HCT116 (cell line): ENCODE data around the gene KCNC3. TPM values are rescaled to one million over a fixed set of nuclear protein-coding genes. Genes with fewer than 3 reads are reported as not detected.

ENCODE experiments used
- ATAC-seq: fragments of 200-7000 bp; cut with Tn5 transposase; 2 replicates; pipeline ENCODE4 v1.9.1; 2020; ENCODE audit warnings: mild to moderate bottlenecking, moderate library complexity
- BruUV-seq: library from RNA; stranded (reverse); fragments of 400-500 nt; replicated peaks from 2 replicates; lab custom pipeline; 2021; lab: Mats Ljungman, UMichigan
- CTCF ChIA-PET: fragments of 300-600 bp; sonication (Branson Sonifier 250); formaldehyde crosslinking; loops from one replicate; lab custom pipeline; 2021; ENCODE audit warnings: antibody characterized with exemption; lab: Charles Lee
- POLR2A ChIA-PET: fragments of 300-600, 350-600 bp; sonication (Branson Sonifier 250); formaldehyde crosslinking; loops from one replicate; lab custom pipeline; 2021; ENCODE audit warnings: antibody characterized with exemption; lab: Charles Lee
- RAD21 ChIA-PET, 2 experiments: fragments of 300-600 bp; sonication (Branson Sonifier 250); formaldehyde crosslinking; loops; one replicate each; lab custom pipeline; 2023; ENCODE audit warnings: low total read pairs in 2 of 2; ENCODE audit not compliant: uncharacterized antibody in 2 of 2, unreplicated experiment in 2 of 2, low non-redundant PET in 1 of 2; lab: Charles Lee
- DNase-seq: peaks from one replicate; pipeline ENCODE4 v3.0.0-alpha.2; 2010; ENCODE audit warnings: low read depth, low spot score
- H2AFZ ChIP-seq: fragments of 200-600 bp; shearing (Covaris generic), sonication (generic); 2 replicates; pipeline ENCODE4 v1.6.1; 2017; ENCODE audit warnings: low read depth, mixed run types, mixed read lengths, antibody characterized with exemption, low read length; ENCODE audit not compliant: poor library complexity, severe bottlenecking
- H3K27ac ChIP-seq: 2 replicates; pipeline ENCODE4 v1.5.1; 2012; ENCODE audit warnings: low read depth, low read length
- H3K27me3 ChIP-seq: fragments of 200-600 bp; sonication (generic); 2 replicates; pipeline ENCODE4 v1.6.1; 2016; ENCODE audit warnings: mixed run types, low read length, mixed read lengths; ENCODE audit not compliant: insufficient read depth
- H3K36me3 ChIP-seq, 2 experiments: fragments of 200-500 bp in 1 of 2; fragments of 200-600 bp in 1 of 2; sonication (Bioruptor generic) in 1 of 2; sonication (generic) in 1 of 2; 2 replicates each; pipeline versions ENCODE4 v1.5.1 to v1.6.1; 2014 to 2016; ENCODE audit warnings: low read length in 2 of 2, inconsistent platforms in 1 of 2, mixed read lengths in 1 of 2, mixed run types in 1 of 2; ENCODE audit not compliant: insufficient read depth in 2 of 2, control insufficient read depth in 1 of 2
- H3K4me1 ChIP-seq, 2 experiments: fragments of 200-600 bp in 1 of 2; sonication (generic) in 1 of 2; 2 replicates each; pipeline versions ENCODE4 v1.5.1 to v1.6.1; 2012 to 2017; ENCODE audit warnings: low read length in 2 of 2, inconsistent platforms in 1 of 2, mild to moderate bottlenecking in 1 of 2, mixed read lengths in 1 of 2, mixed run types in 1 of 2, moderate library complexity in 1 of 2; ENCODE audit not compliant: insufficient read depth in 2 of 2, control insufficient read depth in 1 of 2
- H3K4me2 ChIP-seq: fragments of 200-600 bp; sonication (generic); 2 replicates; pipeline ENCODE4 v1.6.1; 2017; ENCODE audit warnings: mixed run types, low read length, mixed read lengths
- H3K4me3 ChIP-seq, 2 experiments: fragments of 200-600 bp in 1 of 2; sonication (generic) in 1 of 2; replicated peaks in 1 of 2; 2 replicates each; pipeline ENCODE4 v1.5.1; 2011 to 2016; ENCODE audit warnings: low read length in 2 of 2, control low read depth in 1 of 2, low read depth in 1 of 2, mild to moderate bottlenecking in 1 of 2, mixed read lengths in 1 of 2, mixed run types in 1 of 2
- H3K79me2 ChIP-seq: fragments of 200-600 bp; sonication (generic); 2 replicates; pipeline ENCODE4 v1.6.1; 2017; ENCODE audit warnings: mild to moderate bottlenecking, mixed run types, low read length, moderate library complexity, mixed read lengths; ENCODE audit not compliant: insufficient read depth
- H3K9ac ChIP-seq: fragments of 200-600 bp; sonication (generic); 2 replicates; pipeline ENCODE4 v1.6.1; 2016; ENCODE audit warnings: low read length, mixed read lengths
- H3K9me2 ChIP-seq: fragments of 200-600 bp; sonication (generic), shearing (Covaris generic); 2 replicates; pipeline ENCODE4 v1.6.1; 2017; ENCODE audit warnings: mixed run types, mild to moderate bottlenecking, moderate library complexity; ENCODE audit not compliant: insufficient read depth
- H3K9me3 ChIP-seq, 2 experiments: fragments of 200-500 bp in 1 of 2; fragments of 200-600 bp in 1 of 2; sonication (Bioruptor generic) in 1 of 2; sonication (generic) in 1 of 2; 2 replicates each; pipeline ENCODE4 v1.6.1; 2014 to 2017; ENCODE audit warnings: low read length in 2 of 2, mixed read lengths in 2 of 2, inconsistent platforms in 1 of 2, low read depth in 1 of 2, mild to moderate bottlenecking in 1 of 2, mixed run types in 1 of 2, moderate library complexity in 1 of 2; ENCODE audit not compliant: control insufficient read depth in 1 of 2, insufficient read depth in 1 of 2
- H4K20me1 ChIP-seq: fragments of 200-600 bp; sonication (generic), shearing (Covaris generic); 2 replicates; pipeline ENCODE4 v1.6.1; 2017; ENCODE audit warnings: mixed run types, mild to moderate bottlenecking, moderate library complexity; ENCODE audit not compliant: insufficient read depth
- ATF3 ChIP-seq: IDR thresholded peaks from 2 replicates; pipeline ENCODE4 v1.6.1; 2012
- CEBPB ChIP-seq: IDR thresholded peaks from 2 replicates; pipeline ENCODE4 v1.6.1; 2012; ENCODE audit warnings: low read depth
- EGR1 ChIP-seq: IDR thresholded peaks from 2 replicates; pipeline ENCODE4 v1.6.1; 2012; ENCODE audit warnings: low read depth
- FOSL1 ChIP-seq: IDR thresholded peaks from 2 replicates; pipeline ENCODE4 v1.6.1; 2012; ENCODE audit warnings: low read depth
- POLR2A ChIP-seq: IDR thresholded peaks from 2 replicates; pipeline ENCODE4 v1.7.0; 2011; ENCODE audit warnings: borderline replicate concordance; ENCODE audit not compliant: insufficient read depth, insufficient read length; ENCODE audit errors: extremely low read depth
- RAD21 ChIP-seq: IDR thresholded peaks from 2 replicates; pipeline ENCODE4 v1.6.1; 2012; ENCODE audit warnings: low read depth, mild to moderate bottlenecking
- REST ChIP-seq: IDR thresholded peaks from 2 replicates; pipeline ENCODE4 v1.6.1; 2012; ENCODE audit warnings: low read depth
- SIN3A ChIP-seq: IDR thresholded peaks from 2 replicates; pipeline ENCODE4 v1.6.1; 2012; ENCODE audit warnings: low read depth
- intact Hi-C: fragments of 100-400 bp; cut with micrococcal nuclease; formaldehyde crosslinking; loops from 2 replicates; pipeline ENCODE4 v1.10.0; 2022
- total RNA-seq: library from RNA; stranded (reverse); gene quantifications from one replicate; pipeline ENCODE4 v1.2.1, GENCODE V29; 2021; ENCODE audit not compliant: unreplicated experiment
- TF ChIP-seq, protein P1 (sequence below), 3 experiments: fragments of 200-600 bp in 1 of 3; sonication (generic) in 1 of 3; IDR thresholded peaks in 2 of 3; conservative IDR thresholded peaks in 1 of 3; 2 replicates each; pipeline ENCODE4 v1.5.1; 2012 to 2017; ENCODE audit warnings: low read depth in 2 of 3, low read length in 2 of 3, antibody characterized with exemption in 1 of 3, borderline replicate concordance in 1 of 3, control low read depth in 1 of 3, mild to moderate bottlenecking in 1 of 3, mixed read lengths in 1 of 3, mixed run types in 1 of 3, moderate library complexity in 1 of 3; ENCODE audit not compliant: insufficient read depth in 1 of 3

Gene KCNC3
- total RNA-seq, 1 experiment from 2014 or later: 6.9 TPM

DNA sequence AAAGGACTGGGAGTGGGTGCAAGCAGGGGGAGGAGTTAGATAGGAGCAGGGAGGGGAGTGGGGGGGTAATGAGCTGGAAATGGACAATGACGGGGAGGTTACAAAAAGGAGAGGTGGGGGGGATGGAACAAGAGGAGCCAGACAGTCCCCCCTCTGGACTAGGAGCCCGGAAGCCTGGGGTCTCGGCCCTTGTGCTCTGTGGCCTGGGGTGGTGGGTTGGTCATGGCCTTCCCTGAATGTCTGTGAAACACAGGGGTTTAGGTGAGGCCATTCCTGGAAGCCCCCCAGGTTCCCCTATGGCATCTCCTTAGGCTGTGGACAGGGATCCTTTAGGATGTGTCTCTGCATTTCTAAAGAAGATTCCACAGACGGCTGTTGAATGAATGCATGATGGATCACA is 12.1 kb downstream of the KCNC3 start:
- ChIA-PET CTCF (no interaction called here), RAD21 (no interaction called here), POLR2A (no interaction called here)
- H3K27me3 ChIP-seq: no peaks in the 10 kb centered on the region
- no peak overlapping the region for H3K4me2 ChIP-seq
- H3K9ac ChIP-seq: no peak overlapping the region
- H3K79me2 ChIP-seq: no peaks in the 10 kb centered on the region
- H3K4me3 ChIP-seq: no peak overlapping the region
- H2AFZ ChIP-seq: no peak overlapping the region
- peaks cover 0 to 4% of the 10 kb centered on the region in 2 experiments; a peak in 1 of 4 replicates for H3K4me1 ChIP-seq
- no peaks in the 10 kb centered on the region for H3K9me3 ChIP-seq
- no peak overlapping the region for H3K27ac ChIP-seq
- BruUV-seq: no TSS peak
- intact Hi-C loops: no loop called here
- ATAC-seq (no peak), DNase-seq (no peak)
- no peaks in the 10 kb centered on the region; a peak in 1 of 4 replicates for H3K36me3 ChIP-seq
- H3K9me2 ChIP-seq: no peaks in the 10 kb centered on the region
- TF ChIP-seq POLR2A: no peak
- TF ChIP-seq CEBPB: no peak
- no peak for TF ChIP-seq REST
- no peak for TF ChIP-seq ATF3
- no peak for TF ChIP-seq SIN3A
- TF ChIP-seq EGR1: no peak
- no peak for TF ChIP-seq RAD21
- no peak for TF ChIP-seq FOSL1
- TF ChIP-seq, protein P1, sequence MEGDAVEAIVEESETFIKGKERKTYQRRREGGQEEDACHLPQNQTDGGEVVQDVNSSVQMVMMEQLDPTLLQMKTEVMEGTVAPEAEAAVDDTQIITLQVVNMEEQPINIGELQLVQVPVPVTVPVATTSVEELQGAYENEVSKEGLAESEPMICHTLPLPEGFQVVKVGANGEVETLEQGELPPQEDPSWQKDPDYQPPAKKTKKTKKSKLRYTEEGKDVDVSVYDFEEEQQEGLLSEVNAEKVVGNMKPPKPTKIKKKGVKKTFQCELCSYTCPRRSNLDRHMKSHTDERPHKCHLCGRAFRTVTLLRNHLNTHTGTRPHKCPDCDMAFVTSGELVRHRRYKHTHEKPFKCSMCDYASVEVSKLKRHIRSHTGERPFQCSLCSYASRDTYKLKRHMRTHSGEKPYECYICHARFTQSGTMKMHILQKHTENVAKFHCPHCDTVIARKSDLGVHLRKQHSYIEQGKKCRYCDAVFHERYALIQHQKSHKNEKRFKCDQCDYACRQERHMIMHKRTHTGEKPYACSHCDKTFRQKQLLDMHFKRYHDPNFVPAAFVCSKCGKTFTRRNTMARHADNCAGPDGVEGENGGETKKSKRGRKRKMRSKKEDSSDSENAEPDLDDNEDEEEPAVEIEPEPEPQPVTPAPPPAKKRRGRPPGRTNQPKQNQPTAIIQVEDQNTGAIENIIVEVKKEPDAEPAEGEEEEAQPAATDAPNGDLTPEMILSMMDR (IDR thresholded peaks at IDR 0.05 in 2 of 3, conservative IDR thresholded peaks at IDR 0.05 in 1 of 3; ENCODE audit: borderline replicate concordance in 1 of 3, insufficient read depth in 1 of 3, low read depth in 2 of 3, low read length in 2 of 3): no peak
- no peaks in the 10 kb centered on the region for H4K20me1 ChIP-seq
